K562 (cell line): ENCODE data around the gene MARCKSL1. TPM values are rescaled to one million over a fixed set of nuclear protein-coding genes. Genes with fewer than 3 reads are reported as not detected.
"Not testable (repeated sequence)": the region's sequence is repeated elsewhere in the genome, so short reads cannot be mapped to it uniquely, and the experiment has no call there.

Experiments used
- ATAC-seq: fragments of 200-7000 bp; cut with Tn5 transposase; 3 replicates; pipeline ENCODE4 v1.9.1; 2020; ENCODE audit warnings: moderate library complexity
- BruUV-seq: library from RNA; stranded (reverse); fragments of 400-500 nt; replicated peaks from 2 replicates; lab custom pipeline; 2021; lab: Mats Ljungman, UMichigan
- CTCF ChIA-PET: fragments of 300-600 bp; formaldehyde crosslinking; extraction: SDS; loops from one replicate; lab custom pipeline; 2021; ENCODE audit warnings: low intra/inter-chr PET ratio; lab: Yijun Ruan, JAX
- POLR2A ChIA-PET: fragments of 300-600, 350-650 bp; sonication (Branson Sonifier 250); formaldehyde crosslinking; extraction: SDS; loops from one replicate; lab custom pipeline; 2021; ENCODE audit warnings: antibody characterized with exemption, inconsistent platforms; lab: Yijun Ruan, JAX
- DNase-seq, 4 experiments: peaks; one replicate each; pipeline versions ENCODE4 v3.0.0 to v3.0.0-alpha.2; 2011 to 2018; ENCODE audit warnings: low spot score in 3 of 4, mixed read lengths in 3 of 4; ENCODE audit errors: extremely low read depth in 1 of 4
- FAIRE-seq: peaks from 2 replicates; lab custom pipeline; 2011; peaks lifted over from hg19 to GRCh38; lab: Jason Lieb, UNC
- H2AFZ ChIP-seq: 2 replicates; pipeline ENCODE4 v1.6.0; 2011; ENCODE audit warnings: low read depth, low read length, control low read depth, inconsistent platforms
- H3K27ac ChIP-seq: fragments of 200-600 bp; 3 replicates; pipeline ENCODE4 v1.8.0; 2011; ENCODE audit warnings: low read depth, mild to moderate bottlenecking, control low read depth, inconsistent platforms, low read length, moderate library complexity, mixed read lengths; ENCODE audit errors: extremely low read depth
- H3K27me3 ChIP-seq, 2 experiments: fragments of 300-600 bp in 1 of 2; 2 replicates in 1 of 2; 3 replicates in 1 of 2; pipeline versions ENCODE4 v1.6.0 to v1.8.0; 2011; ENCODE audit warnings: inconsistent platforms in 2 of 2, low read length in 2 of 2, mild to moderate bottlenecking in 1 of 2, mixed read lengths in 1 of 2, moderate library complexity in 1 of 2; ENCODE audit not compliant: control insufficient read depth in 2 of 2, insufficient read depth in 2 of 2
- H3K36me3 ChIP-seq: fragments of 300-600 bp; 3 replicates; pipeline ENCODE4 v1.8.0; 2011; ENCODE audit warnings: mild to moderate bottlenecking, low read length, inconsistent platforms; ENCODE audit not compliant: control insufficient read depth, insufficient read depth
- H3K4me1 ChIP-seq, 2 experiments: fragments of 200-600 bp in 1 of 2; replicated peaks in 1 of 2; 2 replicates in 1 of 2; 3 replicates in 1 of 2; pipeline versions ENCODE4 v1.5.1 to v1.8.0; 2011; ENCODE audit warnings: inconsistent platforms in 2 of 2, low read length in 2 of 2, mild to moderate bottlenecking in 1 of 2, mixed read lengths in 1 of 2, moderate library complexity in 1 of 2; ENCODE audit not compliant: control insufficient read depth in 2 of 2, insufficient read depth in 2 of 2
- H3K4me2 ChIP-seq: 2 replicates; pipeline ENCODE4 v1.6.1; 2011; ENCODE audit warnings: low read length, control low read depth, inconsistent platforms, mixed read lengths; ENCODE audit not compliant: insufficient read depth
- H3K4me3 ChIP-seq: fragments of 200-600 bp; sonication (generic), shearing (Covaris generic); 2 replicates; pipeline ENCODE4 v1.5.1; 2016; ENCODE audit warnings: control low read depth, inconsistent platforms
- H3K79me2 ChIP-seq: fragments of 200-600 bp; 3 replicates; pipeline ENCODE4 v1.8.0; 2011; ENCODE audit warnings: low read length, inconsistent platforms; ENCODE audit not compliant: control insufficient read depth, insufficient read depth
- H3K9ac ChIP-seq, 2 experiments: 2 replicates each; pipeline versions ENCODE4 v1.6.0 to v1.6.1; 2011; ENCODE audit warnings: low read depth in 2 of 2, low read length in 2 of 2, control low read depth in 1 of 2, inconsistent platforms in 1 of 2, mild to moderate bottlenecking in 1 of 2, mixed read lengths in 1 of 2; ENCODE audit not compliant: insufficient read depth in 1 of 2
- H3K9me1 ChIP-seq: one replicate; pipeline ENCODE4 v1.6.0; 2011; ENCODE audit warnings: inconsistent platforms, mild to moderate bottlenecking, low read length, moderate library complexity; ENCODE audit not compliant: control insufficient read depth, insufficient read depth
- H3K9me3 ChIP-seq: replicated peaks from 2 replicates; pipeline ENCODE4 v1.5.1; 2011; ENCODE audit warnings: low read depth, low read length, inconsistent platforms; ENCODE audit not compliant: control insufficient read depth, insufficient read depth
- H4K20me1 ChIP-seq: replicated peaks from 2 replicates; pipeline ENCODE4 v1.6.1; 2011; ENCODE audit warnings: low read length, inconsistent platforms, mixed read lengths; ENCODE audit not compliant: control insufficient read depth, insufficient read depth
- ATF6 ChIP-seq: sonication (generic); formaldehyde crosslinking; IDR thresholded peaks from 2 replicates; pipeline ENCODE4 v1.4.0; 2020; ENCODE audit warnings: mild to moderate bottlenecking, missing genetic modification reagents
- BMI1 ChIP-seq: fragments of 150-350 bp; IDR thresholded peaks from 2 replicates; pipeline ENCODE4 v1.6.1; 2014; ENCODE audit warnings: low read length
- CTBP1 ChIP-seq: fragments of 450-650 bp; IDR thresholded peaks from 2 replicates; pipeline ENCODE4 v1.6.1; 2016; ENCODE audit warnings: borderline replicate concordance
- FOXK1 ChIP-seq: sonication (generic); formaldehyde crosslinking; IDR thresholded peaks from 2 replicates; pipeline ENCODE4 v1.8.0; 2022; ENCODE audit warnings: missing genetic modification reagents, mild to moderate bottlenecking, borderline replicate concordance
- MBD2 ChIP-seq: sonication (generic); IDR thresholded peaks from 2 replicates; pipeline ENCODE4 v1.6.1; 2016; ENCODE audit warnings: low read depth, borderline replicate concordance
- NONO ChIP-seq, 2 experiments: fragments of 200-400 bp in 1 of 2; fragments of 450-650 bp in 1 of 2; formaldehyde crosslinking in 1 of 2; IDR thresholded peaks; 2 replicates each; pipeline ENCODE4 v1.6.1; 2017; ENCODE audit warnings: low read depth in 2 of 2, mild to moderate bottlenecking in 2 of 2, moderate library complexity in 2 of 2, low read length in 1 of 2
- RBBP5 ChIP-seq: fragments of 200-600 bp; sonication (generic); IDR thresholded peaks from 2 replicates; pipeline ENCODE4 v1.6.1; 2012; ENCODE audit warnings: borderline replicate concordance, mild to moderate bottlenecking, low read length, control low read depth, inconsistent platforms; ENCODE audit not compliant: insufficient read depth, poor library complexity, severe bottlenecking
- RBM22 ChIP-seq: fragments of 200-400 bp; formaldehyde crosslinking; IDR thresholded peaks from 2 replicates; pipeline ENCODE4 v1.6.1; 2018; ENCODE audit warnings: low read length, low read depth; ENCODE audit not compliant: poor library complexity, severe bottlenecking
- ZKSCAN8 ChIP-seq: fragments of 200-800 bp; sonication (Bioruptor generic); IDR thresholded peaks from 2 replicates; pipeline ENCODE4 v1.6.1; 2016; ENCODE audit warnings: missing genetic modification characterization, missing compliant biosample characterization
- ZNF174 ChIP-seq: fragments of 250-450 bp; sonication (Bioruptor Pico); IDR thresholded peaks from 2 replicates; pipeline ENCODE4 v1.4.0; 2020; ENCODE audit warnings: mild to moderate bottlenecking
- ZNF695 ChIP-seq: fragments of 450-650 bp; formaldehyde crosslinking; IDR thresholded peaks from 2 replicates; pipeline ENCODE4 v1.4.0; 2020; ENCODE audit warnings: mild to moderate bottlenecking, moderate library complexity
- WGBS: fragments of 100-300 bp; shearing (Covaris generic); methylation state at CpG from one replicate; pipeline ENCODE4 v1.1.6; 2016; ENCODE audit warnings: low coverage, mixed read lengths; ENCODE audit not compliant: insufficient coverage; ENCODE audit errors: missing lambda C conversion rate; 5-methylcytosine and 5-hydroxymethylcytosine counted together
- in situ Hi-C: fragments of 300-500 bp; cut with MboI; formaldehyde crosslinking; loops from 4 replicates; pipeline ENCODE4 v1.15.0; 2018; ENCODE audit warnings: inconsistent platforms, mixed read lengths
- intact Hi-C: fragments of 100-400 bp; cut with micrococcal nuclease; formaldehyde crosslinking; loops from 2 replicates; pipeline ENCODE4 v1.14.2; 2022
- polyA plus RNA-seq, 8 experiments: library from polyadenylated mRNA; depleted of rRNA in 4 of 8; stranded (reverse) in 5 of 8; unstranded in 3 of 8; fragments of >200 nt; fragmentation: Nextera tagmentation in 2 of 8; fragmentation: Illumina TruSeq in 1 of 8; extraction: Ambion mirVana in 2 of 8; extraction: Trizol in 1 of 8; gene quantifications; 2 replicates each; pipeline versions ENCODE4 v1.2.1 to v1.2.3, GENCODE V29; 2011 to 2014; ENCODE audit warnings: inconsistent platforms in 1 of 8, missing spikeins in 1 of 8
- total RNA-seq, 7 experiments: library from RNA; depleted of rRNA in 6 of 7; stranded (reverse); fragments of >200 nt in 6 of 7; fragmentation: Illumina TruSeq in 2 of 7; extraction: Trizol in 2 of 7; gene quantifications; 2 replicates each; pipeline versions ENCODE4 v1.2.1 to v1.2.3, GENCODE V29; 2011 to 2021; ENCODE audit warnings: low replicate concordance in 1 of 7

MARCKSL1 gene
- total and polyA plus RNA-seq, 9 of the 15 experiments (the other 6 are each of a cell fraction or from before 2014, with no cell fraction given): 14.7 to 325 (median 155) TPM

- in situ Hi-C loops, DNase-seq, H3K27ac ChIP-seq, H3K4me3 ChIP-seq, BruUV-seq, ATAC-seq, FAIRE-seq, H3K27me3 ChIP-seq, H2AFZ ChIP-seq, intact Hi-C loops, H3K9me3 ChIP-seq, H3K9me1 ChIP-seq, H4K20me1 ChIP-seq, CTCF ChIA-PET, H3K4me2 ChIP-seq: not testable (repeated sequence)
- Histone ChIP-seq H3K9ac (0 out of 4 replicates have a peak overlapping the region, but pooled peaks of 1 of the 2 experiments have one; percentile 53), H3K79me2 (peaks cover 80% of the 10 kb centered on the region), H3K4me1 (peaks cover 16 to 22% of the 10 kb centered on the region in 2 experiments; a peak in 4 of 5 replicates), H3K36me3 (peaks cover 67% of the 10 kb centered on the region)
- WGBS: 91% methylated on average over 16 of the region's 16 CpGs
- POLR2A ChIA-PET: interaction anchor here (0.7 kb wide), 1 partner anchor 653 kb away, joined by 3 read pairs; no protein-coding TSS in a partner anchor
Measured at GRCh38 chr1:32298211-32298610, 37.8 kb downstream of the MARCKSL1 start.

- peaks cover 14 to 25% of the 10 kb centered on the region in 2 experiments; a peak in 4 of 5 replicates for H3K4me1 ChIP-seq
- intact Hi-C loops: no loop called here
- peak within 1 kb of the TSS; percentile 96 for H3K4me3 ChIP-seq
- FAIRE-seq (peak; percentile 90), ATAC-seq (peak; percentile 98), DNase-seq (peak; percentile 99 to 100 (median 100))
- H3K9ac ChIP-seq: peak within 1 kb of the TSS; percentile 92 to 96
- in situ Hi-C loops: no loop called here
- peaks cover 4% of the 10 kb centered on the region for H3K9me1 ChIP-seq
- no TSS peak for BruUV-seq
- no peaks in the 10 kb centered on the region for H3K9me3 ChIP-seq
- H3K27me3 ChIP-seq: no peaks in the 10 kb centered on the region
- CTCF ChIA-PET: no interaction called here
- peaks cover 9% of the 10 kb centered on the region; the same call in 1 of the 2 replicates for H4K20me1 ChIP-seq
- peak within 1 kb of the TSS; percentile 97 for H3K4me2 ChIP-seq
- peaks cover 24% of the 10 kb centered on the region for H3K36me3 ChIP-seq
- H3K27ac ChIP-seq: peak within 1 kb of the TSS; percentile 96
- H2AFZ ChIP-seq: peak within 1 kb of the TSS; percentile 98
- POLR2A ChIA-PET: interaction anchor here (0.7 to 4.7 kb wide), 19 partner anchors 8 to 243 kb away, joined by 3 to 50 read pairs (median 4); partner anchors contain the start of genes BSDC1, IQCC and MARCKSL1
- WGBS: under 1% methylated on average over 53 of the region's 67 CpGs
- peaks cover 56% of the 10 kb centered on the region for H3K79me2 ChIP-seq
- peak; percentile 85 for TF ChIP-seq RBBP5
- TF ChIP-seq ZNF174 (CRISPR knock-in tag): no peak
- TF ChIP-seq RBM22: peak; percentile 87
- TF ChIP-seq ZKSCAN8 (CRISPR knock-in tag): no peak; the same call in 1 of the 2 replicates
- TF ChIP-seq ATF6 (CRISPR knock-in tag): peak; percentile 21
- TF ChIP-seq BMI1: no peak
- TF ChIP-seq MBD2: peak; percentile 97
- no peak for TF ChIP-seq FOXK1 (CRISPR knock-in tag)
- TF ChIP-seq ZNF695 (CRISPR knock-in tag): no peak
- peak in 1 of 2 experiments; percentile 98; a peak in 2 of 4 replicates for TF ChIP-seq NONO (IDR thresholded peaks at IDR 0.05; ENCODE audit: low read depth in 2 of 2, low read length in 1 of 2)
- peak; percentile 63 for TF ChIP-seq CTBP1
Measured at GRCh38 chr1:32291708-32292538, 44.1 kb downstream of the MARCKSL1 start, which contains the start of gene HDAC1. Gene HDAC1, plus strand, starts transcription at chr1:32292083. Its CDS starts 87 bp downstream, at chr1:32292170.
